GM23248 (cell line): ENCODE results near the gene TENT5A. TPM values are rescaled to one million over a fixed set of nuclear protein-coding genes. Genes with fewer than 3 reads are reported as not detected.

ENCODE experiments used
- DNase-seq: peaks from one replicate; pipeline ENCODE4 v3.0.0-alpha.2; 2015
- H2AFZ ChIP-seq: fragments of 200-600 bp; sonication (generic); 2 replicates; pipeline ENCODE4 v1.6.1; 2016; ENCODE audit warnings: antibody characterized with exemption
- H3F3A ChIP-seq: fragments of 200-600 bp; sonication (generic); 2 replicates; pipeline ENCODE4 v1.6.1; 2016; ENCODE audit warnings: mild to moderate bottlenecking, antibody characterized with exemption, mixed run types; ENCODE audit not compliant: insufficient read depth
- H3K27ac ChIP-seq: fragments of 200-600 bp; sonication (generic); 2 replicates; pipeline ENCODE4 v1.5.1; 2016; ENCODE audit warnings: mild to moderate bottlenecking
- H3K27me3 ChIP-seq: fragments of 200-600 bp; sonication (generic); replicated peaks from 2 replicates; pipeline ENCODE4 v1.6.1; 2016; ENCODE audit warnings: mild to moderate bottlenecking; ENCODE audit not compliant: insufficient read depth
- H3K36me3 ChIP-seq: fragments of 200-600 bp; sonication (generic); 2 replicates; pipeline ENCODE4 v1.6.1; 2016; ENCODE audit warnings: low read depth, mild to moderate bottlenecking
- H3K4me1 ChIP-seq: fragments of 200-600 bp; sonication (generic); 2 replicates; pipeline ENCODE4 v1.6.1; 2016; ENCODE audit warnings: mild to moderate bottlenecking; ENCODE audit not compliant: insufficient read depth
- H3K4me2 ChIP-seq: fragments of 200-600 bp; sonication (generic); one replicate; pipeline ENCODE4 v1.6.1; 2016; ENCODE audit warnings: mild to moderate bottlenecking; ENCODE audit not compliant: unreplicated experiment
- H3K4me3 ChIP-seq: fragments of 200-600 bp; sonication (generic); 2 replicates; pipeline ENCODE4 v1.5.1; 2016; ENCODE audit warnings: mild to moderate bottlenecking
- H3K79me2 ChIP-seq: fragments of 200-600 bp; sonication (generic); 2 replicates; pipeline ENCODE4 v1.6.1; 2016; ENCODE audit warnings: mild to moderate bottlenecking; ENCODE audit not compliant: insufficient read depth
- H3K9ac ChIP-seq: fragments of 200-600 bp; sonication (generic); 2 replicates; pipeline ENCODE4 v1.6.1; 2016; ENCODE audit warnings: mild to moderate bottlenecking
- H3K9me2 ChIP-seq: fragments of 200-600 bp; sonication (generic); 2 replicates; pipeline ENCODE4 v1.6.1; 2016; ENCODE audit warnings: mixed run types, mild to moderate bottlenecking, moderate library complexity; ENCODE audit not compliant: insufficient read depth
- H3K9me3 ChIP-seq: fragments of 200-600 bp; sonication (generic); one replicate; pipeline ENCODE4 v1.6.1; 2017; ENCODE audit warnings: low read depth
- H4K20me1 ChIP-seq: fragments of 200-600 bp; sonication (generic); 2 replicates; pipeline ENCODE4 v1.6.0; 2016; ENCODE audit not compliant: insufficient read depth
- EZH2 ChIP-seq: fragments of 200-600 bp; sonication (generic); IDR thresholded peaks from 2 replicates; pipeline ENCODE4 v1.6.1; 2018; ENCODE audit warnings: antibody characterized with exemption, mild to moderate bottlenecking; ENCODE audit not compliant: insufficient read depth, poor library complexity, severe bottlenecking
- EZH2phosphoT487 ChIP-seq: fragments of 200-600 bp; sonication (generic); IDR thresholded peaks from 2 replicates; pipeline ENCODE4 v1.6.1; 2018; ENCODE audit warnings: antibody characterized with exemption, moderate library complexity, mild to moderate bottlenecking, low read depth; ENCODE audit not compliant: insufficient read depth
- WGBS, 2 experiments: methylation state at CpG; one replicate each; pipeline ENCODE4 v1.1.6; 2015 to 2017; ENCODE audit warnings: low lambda C conversion rate in 2 of 2, low coverage in 1 of 2; ENCODE audit errors: missing lambda C conversion rate in 2 of 2; 5-methylcytosine and 5-hydroxymethylcytosine counted together
- in situ Hi-C: fragments of 300-500 bp; cut with MboI; formaldehyde crosslinking; loops from 2 replicates; pipeline ENCODE4 v1.15.0; 2020
- polyA plus RNA-seq: library from polyadenylated mRNA; unstranded; fragments of >200 nt; fragmentation: Nextera tagmentation; extraction: Ambion mirVana; gene quantifications from 2 replicates; pipeline ENCODE4 v1.2.1, GENCODE V29; 2016
- total RNA-seq: library from RNA; depleted of rRNA; stranded (reverse); fragments of >200 nt; shearing (Covaris generic); gene quantifications from 2 replicates; pipeline ENCODE4 v1.2.3, GENCODE V29; 2014

The TENT5A gene
- total and polyA plus RNA-seq, 2 experiments from 2014 or later = 39.2 to 48.6 TPM

DNA sequence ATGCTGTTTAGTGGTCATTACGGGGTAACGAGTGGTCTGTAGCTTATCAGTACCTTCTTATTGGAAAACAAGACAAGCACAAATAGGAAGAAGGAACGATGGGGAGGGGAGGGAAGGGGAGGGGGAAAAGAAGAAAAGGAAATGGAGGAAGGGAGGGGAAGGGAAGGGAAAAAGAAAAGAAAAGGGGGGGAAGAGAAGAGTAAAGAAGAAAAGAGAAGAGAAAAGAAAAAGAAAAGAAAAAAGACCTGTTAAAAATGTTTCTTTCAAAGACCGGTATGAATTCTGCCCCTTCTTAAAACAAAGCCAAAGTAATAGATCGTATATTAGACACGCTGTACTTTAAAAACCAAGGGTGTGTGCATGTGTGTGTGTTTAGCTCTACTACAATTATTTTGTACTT is 2.4 kb upstream of the TENT5A start:
- 89 to 93% methylated on average over 6 of the region's 6 CpGs for WGBS, 2 experiments
- Histone ChIP-seq H3K27me3 (no peaks in the 10 kb centered on the region), H3K36me3 (peaks cover 8% of the 10 kb centered on the region; the same call in 1 of the 2 replicates), H3K9me3 (no peaks in the 10 kb centered on the region), H3K27ac (no peak overlapping the region), H3K4me1 (peaks cover 4% of the 10 kb centered on the region; the same call in 1 of the 2 replicates), H3K9me2 (no peaks in the 10 kb centered on the region), H3K79me2 (peaks cover 26% of the 10 kb centered on the region), H4K20me1 (no peaks in the 10 kb centered on the region), H3F3A (peaks cover 19% of the 10 kb centered on the region; the same call in 1 of the 2 replicates), H3K9ac (no peak overlapping the region), H3K4me2 (no peak overlapping the region), H2AFZ (no peak overlapping the region), H3K4me3 (no peak overlapping the region)
- in situ Hi-C loops = loop anchor here (25.0 kb wide), 1 partner anchor 257 kb away; no protein-coding TSS in a partner anchor
- no peak for DNase-seq
- TF ChIP-seq EZH2 = no peak
- no peak for TF ChIP-seq EZH2phosphoT487

DNA sequence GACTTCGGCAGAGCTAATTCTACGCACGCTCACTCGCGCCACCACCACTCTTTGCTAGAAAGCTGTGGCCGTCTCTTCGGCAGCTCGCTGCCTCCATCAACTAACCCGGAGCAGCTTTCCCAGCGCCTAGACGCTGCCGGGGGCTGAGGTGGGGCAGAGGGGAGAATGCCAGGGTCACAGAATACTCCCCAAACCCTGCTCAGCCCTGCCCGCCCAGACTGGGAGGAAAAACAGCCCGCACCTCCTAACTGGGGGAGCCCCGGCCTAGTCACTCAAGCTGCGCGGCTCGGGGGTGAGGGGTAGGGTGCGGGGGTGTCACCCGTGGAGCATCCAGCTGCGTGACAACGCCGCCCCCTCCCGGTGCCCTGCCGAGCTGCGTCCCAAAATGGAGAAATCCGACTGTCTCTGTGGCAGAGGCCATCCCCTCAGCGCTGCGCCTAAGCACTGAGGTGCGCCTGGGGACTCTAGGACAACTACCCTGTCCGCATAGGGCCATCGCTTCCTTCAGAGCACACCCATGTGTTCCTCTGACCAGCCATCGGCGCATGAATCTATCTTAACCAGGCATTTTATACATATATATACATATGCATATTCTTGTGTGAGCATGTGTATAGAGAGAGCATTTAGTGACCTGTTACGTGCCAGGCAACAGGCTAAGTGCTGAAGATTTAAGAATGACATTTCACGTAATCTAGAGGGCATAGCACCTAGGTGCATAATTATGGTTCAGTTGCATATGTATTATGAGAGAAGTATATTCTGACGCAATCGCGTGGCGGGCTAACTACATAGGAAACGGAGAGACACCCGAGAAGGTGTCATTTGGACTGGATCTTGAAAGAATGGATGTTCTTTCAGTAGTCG is 1.5 kb upstream of the TENT5A start:
- peak overlapping the region; percentile 97 for H3K27ac ChIP-seq
- H3K36me3 ChIP-seq = peaks cover 16% of the 10 kb centered on the region
- H4K20me1 ChIP-seq = peaks cover 5% of the 10 kb centered on the region; the same call in 1 of the 2 replicates
- in situ Hi-C loops = loop anchor here (25.0 kb wide), 1 partner anchor 258 kb away; no protein-coding TSS in a partner anchor
- peaks cover 9% of the 10 kb centered on the region for H3K4me1 ChIP-seq
- peak overlapping the region; percentile 83 for H2AFZ ChIP-seq
- DNase-seq = peak; percentile 84
- peak overlapping the region; percentile 98 for H3K4me2 ChIP-seq
- peaks cover 29% of the 10 kb centered on the region; the same call in 1 of the 2 replicates for H3F3A ChIP-seq
- 32% methylated on average over 41 to 43 of the region's 43 CpGs for WGBS, 2 experiments
- peaks cover 35% of the 10 kb centered on the region for H3K79me2 ChIP-seq
- H3K27me3 ChIP-seq = no peaks in the 10 kb centered on the region
- no peaks in the 10 kb centered on the region for H3K9me3 ChIP-seq
- peak overlapping the region; percentile 99 for H3K4me3 ChIP-seq
- no peak for TF ChIP-seq EZH2
- TF ChIP-seq EZH2phosphoT487 = no peak
- peak overlapping the region; percentile 90 for H3K9ac ChIP-seq
- no peaks in the 10 kb centered on the region for H3K9me2 ChIP-seq

DNA sequence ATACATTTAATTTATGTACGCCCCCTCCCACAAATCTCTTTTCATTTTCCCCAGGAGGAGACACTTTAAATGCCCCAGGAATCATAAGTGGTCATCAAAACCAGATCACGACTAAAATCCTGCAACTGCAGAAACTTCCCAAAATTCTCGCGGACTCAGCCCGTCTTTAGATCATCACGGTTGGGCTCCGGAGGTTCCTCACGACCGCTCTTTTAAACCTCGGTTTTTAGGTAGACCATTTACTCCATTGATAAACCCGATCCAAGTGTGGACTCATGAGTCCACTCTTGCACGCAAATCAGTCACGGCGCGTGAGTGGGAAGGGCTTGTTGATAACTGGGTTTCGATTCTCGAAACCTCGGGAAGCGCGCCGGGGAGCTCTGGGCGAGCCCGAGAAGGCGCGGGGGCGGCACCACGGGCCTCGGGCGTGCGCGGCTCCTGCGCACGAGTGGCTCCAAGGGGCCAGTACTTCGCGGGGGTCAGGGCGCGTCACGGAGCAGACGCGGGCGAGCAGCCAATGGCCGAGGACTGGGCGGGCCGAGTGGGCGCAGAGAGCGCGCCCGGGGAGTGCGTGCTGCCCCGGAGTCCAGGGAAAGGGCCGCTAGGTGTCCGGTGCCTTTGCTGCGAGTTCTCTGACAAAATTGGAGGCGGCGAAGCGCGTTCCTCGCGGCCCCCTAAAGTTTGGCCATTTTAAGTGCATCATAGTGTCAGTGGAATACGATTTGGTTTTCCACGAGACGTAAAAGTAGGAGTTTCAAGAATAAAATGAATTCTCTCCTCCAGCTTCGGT is 635 bp upstream of the TENT5A start:
- TF ChIP-seq EZH2phosphoT487 (no peak), EZH2 (no peak)
- Histone ChIP-seq H3K27ac (peak overlapping the region; percentile 97), H4K20me1 (peaks cover 5% of the 10 kb centered on the region; the same call in 1 of the 2 replicates), H3K27me3 (no peaks in the 10 kb centered on the region), H2AFZ (peak overlapping the region; percentile 83), H3K9me2 (no peaks in the 10 kb centered on the region), H3K79me2 (peaks cover 44% of the 10 kb centered on the region), H3K9ac (peak overlapping the region; percentile 90), H3K4me1 (peaks cover 18% of the 10 kb centered on the region), H3K36me3 (peaks cover 22% of the 10 kb centered on the region), H3K4me3 (peak overlapping the region; percentile 99), H3K4me2 (peak overlapping the region; percentile 98), H3K9me3 (no peaks in the 10 kb centered on the region), H3F3A (peaks cover 32% of the 10 kb centered on the region; the same call in 1 of the 2 replicates)
- 0 to 1% methylated on average over 61 to 63 of the region's 63 CpGs for WGBS, 2 experiments
- DNase-seq = peak; percentile 97
- in situ Hi-C loops = loop anchor here (25.0 kb wide), 1 partner anchor 259 kb away; no protein-coding TSS in a partner anchor
